ENCODE results near the gene DOCK10. TPM values are rescaled to one million over a fixed set of nuclear protein-coding genes. Genes with fewer than 3 reads are reported as not detected.

The DOCK10 gene
- total RNA-seq, 1 experiment from 2014 or later, result 65.3 TPM

DNA sequence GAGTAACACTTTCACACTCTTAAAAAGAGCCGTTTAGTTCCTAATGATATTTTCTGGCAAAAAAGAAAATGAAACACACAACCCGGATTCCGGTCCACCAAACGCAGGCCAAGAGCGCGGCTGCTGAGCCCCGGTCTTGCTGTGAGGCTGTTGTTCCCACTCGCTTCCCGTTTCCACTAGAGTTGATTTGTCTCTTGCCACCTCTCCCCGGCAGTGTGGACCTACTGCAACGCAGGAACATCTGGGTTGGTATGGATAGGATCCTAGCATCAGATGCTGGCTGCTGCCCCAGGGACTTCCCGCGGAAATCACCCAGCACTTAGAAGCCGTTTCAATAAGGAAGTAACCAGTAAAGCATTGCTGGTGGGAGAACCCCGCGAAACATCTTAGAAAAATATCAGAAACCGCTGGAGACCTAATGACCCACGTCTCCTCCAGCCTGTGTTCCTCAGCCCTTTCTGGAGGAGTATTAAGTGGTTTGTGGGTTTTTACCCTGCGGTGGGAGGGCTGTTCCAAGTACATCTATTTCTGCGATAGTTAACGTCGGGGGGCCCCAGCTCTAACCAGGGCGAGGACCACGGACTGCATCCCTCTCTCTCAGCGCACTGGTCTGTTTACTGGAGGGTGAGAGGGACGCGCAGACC is 939 bp downstream of the DOCK10 start:
- DNase-seq (ENCODE audit: low read depth), result peak; percentile 28

DNA sequence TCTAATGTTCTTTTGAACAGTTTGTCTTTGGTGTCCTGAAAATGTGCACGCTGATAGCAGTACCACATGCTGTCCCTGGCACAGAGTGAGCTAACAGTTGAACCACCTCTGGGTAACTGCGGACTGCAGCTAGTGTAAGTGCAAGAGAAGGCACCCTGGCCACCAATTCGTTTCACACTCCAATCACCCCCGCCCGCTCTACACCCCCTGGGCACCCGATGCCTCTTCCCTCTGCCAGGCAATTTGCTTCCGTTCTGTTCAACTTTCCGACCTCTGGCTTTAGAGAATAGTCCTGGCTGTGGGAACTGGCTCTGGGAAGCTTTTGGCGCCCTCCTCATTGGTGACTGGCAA is 1.4 kb downstream of the DOCK10 start:
- peak; percentile 16 for DNase-seq (ENCODE audit: low read depth)

DNA sequence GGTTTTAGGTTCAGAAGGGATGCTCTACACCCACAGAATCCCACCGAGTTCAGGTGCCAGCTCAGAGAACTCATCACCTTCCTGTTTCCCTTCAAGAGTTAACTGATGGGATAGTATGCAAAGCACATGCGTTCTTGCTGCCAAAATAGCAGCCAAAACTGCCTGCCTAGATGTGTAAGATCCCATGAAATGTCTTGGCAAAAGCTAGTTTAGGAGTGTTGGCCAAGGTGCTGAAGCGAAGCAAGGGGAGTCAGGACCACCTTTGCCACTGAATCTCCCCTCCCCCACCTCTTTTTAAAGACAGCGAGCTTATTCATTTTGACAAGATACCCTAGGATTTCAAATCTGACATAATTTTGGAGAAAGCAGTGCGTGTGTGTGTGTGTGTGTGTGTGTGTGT is 2.1 kb downstream of the DOCK10 start:
- DNase-seq (ENCODE audit: low read depth), result no peak

DNA sequence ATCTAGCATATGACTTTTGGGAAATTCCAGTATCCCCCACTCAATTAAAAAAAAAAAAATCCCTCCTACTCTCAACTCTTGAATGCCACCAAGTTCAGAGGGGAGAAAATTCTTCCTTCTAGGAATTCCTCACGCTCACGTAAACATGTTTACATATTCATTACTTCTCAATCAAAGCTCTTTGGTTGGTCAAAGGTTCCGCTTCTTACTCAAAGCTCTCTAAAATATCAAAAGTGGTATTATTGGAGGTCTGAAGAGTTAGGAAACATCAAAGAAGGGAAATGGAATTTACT is 4.1 kb downstream of the DOCK10 start:
- no peak for DNase-seq (ENCODE audit: low read depth)

DNA sequence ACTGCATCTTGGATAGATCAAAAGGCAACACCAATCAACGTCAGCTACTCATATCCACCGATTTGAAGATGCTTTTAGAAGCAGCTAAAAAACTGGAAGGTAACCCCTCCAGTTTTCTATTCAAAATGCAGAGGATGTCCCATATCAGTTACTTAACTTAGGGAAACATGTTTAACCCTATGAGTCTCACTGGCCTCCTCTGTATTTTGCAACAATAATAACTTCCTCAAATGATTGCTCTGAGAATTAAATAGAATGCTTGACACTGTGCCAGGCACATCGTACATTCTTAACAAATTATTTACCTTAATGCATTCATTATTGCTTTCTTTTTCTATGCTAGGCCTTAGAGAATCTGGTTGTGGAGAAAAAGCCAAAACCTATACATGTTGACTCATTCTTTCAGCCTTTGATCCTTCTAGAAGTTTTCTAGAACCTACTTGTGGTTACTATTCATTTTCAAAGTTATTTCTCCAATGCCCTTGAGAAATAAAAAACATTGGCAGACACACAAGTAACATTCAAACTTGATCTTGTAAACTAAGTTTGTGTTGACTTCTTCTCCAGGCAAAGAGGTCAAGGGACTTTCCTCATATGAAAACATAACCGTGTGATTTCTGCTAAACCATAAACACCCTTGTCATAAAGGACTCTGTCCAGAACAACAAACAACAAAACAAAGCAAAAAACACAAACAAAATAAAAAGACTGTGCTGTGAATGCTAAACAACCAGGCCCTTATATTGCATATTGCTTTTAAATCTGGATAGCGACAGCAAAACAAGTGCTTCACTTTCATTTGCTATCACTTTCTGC is 4.6 kb downstream of the DOCK10 start:
- no peak for DNase-seq (ENCODE audit: low read depth)

DNA sequence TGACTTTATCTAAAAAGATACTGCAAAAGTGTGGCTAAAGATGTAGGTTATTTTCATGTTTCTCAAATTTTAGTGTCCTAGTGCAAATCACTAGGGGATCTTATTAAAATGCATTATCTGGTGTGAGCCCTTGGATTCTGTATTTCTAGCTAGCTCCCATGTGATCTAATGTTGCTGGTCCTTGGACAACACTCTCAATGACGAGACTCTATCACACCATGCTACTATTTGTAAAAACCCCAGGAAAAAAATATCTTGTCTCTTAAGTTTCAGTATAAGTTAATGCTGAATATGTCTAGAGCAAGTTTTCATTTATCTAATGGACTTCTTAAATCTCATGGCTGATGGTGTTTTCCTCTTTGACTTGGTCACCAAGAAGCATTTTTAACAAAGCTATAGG is 5.8 kb downstream of the DOCK10 start:
- DNase-seq (ENCODE audit: low read depth), result no peak

DNA sequence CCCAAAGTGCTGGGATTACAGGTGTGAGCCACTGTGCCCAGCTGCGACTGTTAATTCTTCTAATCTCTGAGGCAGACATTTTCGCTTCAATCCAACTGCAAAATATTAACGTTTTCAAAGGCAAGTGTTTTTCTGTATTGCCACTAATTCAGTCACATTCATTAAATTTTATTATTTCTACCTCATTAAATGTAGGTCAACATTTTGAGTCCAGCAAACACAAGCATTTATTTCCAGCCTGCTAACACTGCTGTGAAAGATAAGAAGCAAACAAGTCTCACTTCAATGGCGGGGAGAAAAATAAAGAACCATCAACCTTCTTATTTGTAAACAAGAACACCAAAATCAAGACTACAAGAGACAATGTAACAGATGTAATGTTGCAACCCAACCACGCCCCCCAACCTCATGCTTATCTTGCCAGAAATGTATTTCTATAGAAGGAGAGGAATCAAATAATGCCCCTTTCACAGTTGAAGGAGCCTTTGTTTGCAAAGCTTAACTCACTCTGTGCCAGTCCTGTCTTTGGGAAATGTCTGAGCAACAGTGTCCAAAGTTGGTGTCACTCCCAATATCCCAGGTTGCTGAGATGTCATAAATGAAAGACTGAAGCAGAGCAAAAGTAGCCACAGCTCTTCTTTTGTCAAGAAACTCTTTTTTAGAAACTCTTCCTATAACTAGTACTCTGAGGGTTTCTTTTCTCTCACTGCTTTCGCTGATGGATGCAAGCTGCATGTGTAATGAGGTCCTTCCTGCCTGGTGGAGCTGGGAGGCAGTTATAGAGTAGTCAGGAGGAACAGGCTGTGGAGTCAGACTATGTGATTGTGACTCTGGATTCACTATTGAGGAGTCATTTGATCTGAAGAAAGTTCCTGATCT is 8.6 kb downstream of the DOCK10 start:
- DNase-seq (ENCODE audit: low read depth), result no peak

GRCh38 chr2:225032246-225032645 is 10.0 kb downstream of the DOCK10 start:
- no peak for DNase-seq (ENCODE audit: low read depth)

DNA sequence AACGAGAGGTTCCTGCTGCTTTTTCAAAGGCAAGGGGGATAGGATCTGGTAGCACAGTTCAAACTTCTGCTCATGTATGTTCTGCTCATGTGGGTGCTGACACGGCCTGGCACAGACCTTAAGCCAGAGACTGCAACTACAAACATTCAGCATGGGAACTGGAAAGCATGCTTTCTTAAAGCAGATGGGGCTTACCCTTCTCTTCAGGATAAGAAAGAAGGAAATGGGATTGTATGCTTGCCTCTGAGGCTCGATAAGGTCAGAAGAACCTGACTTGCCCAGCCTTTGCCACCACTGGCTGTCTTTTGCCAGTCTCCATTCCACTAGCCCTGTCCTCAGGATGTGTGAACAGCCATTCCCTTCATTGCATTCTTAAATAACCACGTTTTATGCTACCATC is 10.7 kb downstream of the DOCK10 start:
- no peak for DNase-seq (ENCODE audit: low read depth)

- DNase-seq (ENCODE audit: low read depth), result no peak
These were observed 11.4 kb downstream of the DOCK10 start for GRCh38 chr2:225030893-225031292.

DNA sequence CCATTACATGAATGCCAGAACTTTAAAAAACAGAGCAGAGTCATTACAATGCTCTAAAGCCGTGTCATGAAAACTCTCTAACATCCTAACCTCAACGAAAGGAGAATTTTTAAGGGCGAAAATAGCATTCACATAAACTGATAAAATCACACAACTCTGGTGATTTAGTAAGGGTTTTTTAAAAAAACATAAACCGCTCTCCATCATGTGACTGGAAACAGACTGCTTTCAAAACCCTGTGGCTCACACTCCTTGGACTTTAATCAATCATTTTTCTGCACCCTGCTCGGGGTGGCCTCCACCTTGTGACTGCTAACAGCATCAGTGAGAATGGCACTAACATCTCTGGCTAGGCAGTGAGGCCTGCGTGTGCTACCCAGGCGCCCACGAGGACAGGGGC is 12.1 kb downstream of the DOCK10 start:
- no peak for DNase-seq (ENCODE audit: low read depth)

DNA sequence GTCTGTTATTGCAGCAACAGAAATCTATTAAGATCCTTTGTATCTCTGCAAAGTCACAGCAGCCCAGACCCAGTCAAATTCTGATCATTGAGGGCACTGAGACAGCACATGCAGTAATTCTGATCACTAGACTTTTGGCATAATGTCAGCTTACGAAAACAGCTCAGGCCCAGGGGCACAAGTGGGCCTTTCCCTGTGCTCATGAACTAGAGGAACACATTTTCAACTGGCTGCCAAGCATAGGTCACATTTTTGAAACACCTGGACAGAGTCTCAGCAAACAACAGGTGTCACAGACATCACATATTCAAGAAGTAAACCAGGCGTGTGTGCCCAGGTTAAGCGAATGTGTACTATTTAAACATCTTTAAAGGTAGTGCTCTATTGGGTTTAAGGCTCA is 13.7 kb downstream of the DOCK10 start:
- no peak for DNase-seq (ENCODE audit: low read depth)

- DNase-seq (ENCODE audit: low read depth), result no peak
These were observed 15.1 kb downstream of the DOCK10 start for GRCh38 chr2:225027061-225027762.

GRCh38 chr2:225025917-225026571 is 16.2 kb downstream of the DOCK10 start:
- peak; percentile 75 for DNase-seq (ENCODE audit: low read depth)

DNA sequence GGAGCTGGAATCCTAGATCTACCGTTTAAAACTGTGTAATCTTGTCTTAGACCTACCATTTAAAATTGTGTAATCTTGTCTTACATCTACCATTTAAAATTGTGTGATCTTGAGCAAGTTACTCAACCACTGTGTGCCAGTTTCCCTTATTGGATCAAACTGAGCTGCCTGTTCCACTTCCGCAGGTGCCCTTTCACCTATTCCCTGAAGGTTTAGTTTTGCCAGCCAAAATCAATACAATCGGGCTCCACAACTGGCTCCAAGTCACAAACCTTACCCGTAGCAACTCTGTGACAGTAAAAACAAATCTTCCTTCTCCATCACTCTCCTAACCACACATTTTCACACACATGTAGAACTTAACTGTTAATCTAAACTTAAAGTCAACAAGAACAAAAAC is 20.1 kb downstream of the DOCK10 start:
- no peak for DNase-seq (ENCODE audit: low read depth)

DNA sequence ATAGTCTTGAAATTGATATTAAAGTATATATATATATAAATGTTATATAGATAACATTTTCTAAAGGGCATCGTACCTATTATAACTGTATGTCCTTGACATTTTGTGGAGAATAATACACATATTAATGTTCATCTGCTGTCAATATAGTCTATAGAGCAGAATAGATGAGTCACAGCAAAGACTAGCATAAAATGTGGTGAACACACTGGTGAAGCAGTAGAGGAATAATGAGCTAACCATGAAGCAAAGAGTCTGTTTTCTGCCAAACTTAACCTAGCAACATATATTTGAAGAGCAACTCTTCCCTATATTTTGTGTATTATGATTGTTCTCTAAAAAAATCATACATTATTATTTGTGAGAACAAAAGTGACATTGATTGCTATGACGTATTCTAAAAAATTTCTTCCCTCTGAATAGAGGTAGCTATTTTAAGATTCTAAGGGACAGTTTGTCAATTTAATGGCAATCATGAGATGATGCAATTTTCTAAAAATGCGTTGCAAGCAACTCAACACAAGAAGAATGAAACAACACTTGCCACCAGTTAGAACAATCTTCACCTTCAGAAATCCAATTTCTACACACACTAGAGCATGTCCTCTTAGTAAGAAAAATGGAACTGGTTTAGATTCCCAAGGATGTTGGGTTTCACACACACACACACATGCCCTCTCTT is 22.0 kb downstream of the DOCK10 start:
- no peak for DNase-seq (ENCODE audit: low read depth)

- no peak for DNase-seq (ENCODE audit: low read depth)
These were observed 23.2 kb downstream of the DOCK10 start for GRCh38 chr2:225019105-225019504.

GRCh38 chr2:225017713-225018112 is 24.6 kb downstream of the DOCK10 start:
- no peak for DNase-seq (ENCODE audit: low read depth)

- no peak for DNase-seq (ENCODE audit: low read depth)
These were observed 25.1 kb downstream of the DOCK10 start for GRCh38 chr2:225017098-225017685.
